Measurements from ENCODE around the gene ZNF99. TPM values are rescaled to one million over a fixed set of nuclear protein-coding genes. Genes with fewer than 3 reads are reported as not detected.

Gene ZNF99
- total and polyA plus RNA-seq, 2 of the 8 experiments (the other 6 are each of a cell fraction or from before 2014, with no cell fraction given): not detected

DNA sequence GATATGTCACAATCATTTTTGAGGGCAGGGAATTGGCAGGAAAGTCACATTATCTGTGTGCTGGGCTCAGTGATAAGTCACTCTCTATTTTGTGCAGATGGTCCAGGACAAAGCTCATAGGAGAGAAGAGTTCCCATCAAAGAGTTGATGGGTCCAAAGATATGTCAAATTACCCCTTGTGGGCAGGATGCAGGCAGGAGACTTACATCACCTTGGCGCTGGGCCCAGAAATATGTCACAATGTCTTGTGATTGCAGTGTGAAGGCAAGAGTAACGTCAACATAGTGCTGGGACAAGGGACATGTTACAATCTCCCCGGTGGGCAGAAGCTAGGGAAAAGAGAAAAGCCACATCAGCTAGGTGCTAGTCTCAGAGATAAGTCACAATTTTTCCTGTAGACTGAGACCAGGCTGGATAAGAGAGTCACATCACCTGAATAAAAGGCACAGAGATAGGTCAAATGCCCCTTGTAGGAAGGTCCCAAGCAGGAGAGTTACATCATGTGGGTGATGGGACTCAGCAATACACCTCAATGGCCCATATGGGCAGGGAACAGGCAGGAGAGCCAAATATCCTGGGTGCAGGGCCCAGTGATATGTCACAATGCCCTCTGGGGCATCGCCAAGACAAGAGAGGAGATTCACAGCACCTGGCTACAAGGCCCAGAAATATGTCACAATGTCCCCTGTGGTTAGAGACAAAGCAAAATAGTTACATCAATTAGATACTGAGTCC lies 47.9 kb downstream of the ZNF99 start:
- ChIA-PET CTCF (ENCODE audit: partially characterized antibody) (no interaction called here), POLR2A (ENCODE audit: partially characterized antibody) (no interaction called here)
- H3K23ac ChIP-seq (ENCODE audit: insufficient read length): no peak overlapping the region
- no peak overlapping the region for H3K27ac ChIP-seq (ENCODE audit: low read depth, low read length)
- 52% methylated on average over 4 of the region's 4 CpGs; no CpG with 5 or more reads in 1 of the 2 experiments for WGBS, 2 experiments (ENCODE audit: extremely low coverage in 1 of 2, insufficient coverage in 1 of 2, insufficient read length in 1 of 2, insufficient replicate concordance in 2 of 2, low coverage in 1 of 2, low lambda C conversion rate in 2 of 2, missing lambda C conversion rate in 1 of 2)
- FAIRE-seq (no peak), DNase-seq (ENCODE audit: low read depth in 1 of 2, low spot score in 2 of 2) (no peak)
- no peak overlapping the region for H4K5ac ChIP-seq (ENCODE audit: insufficient read length, low read depth, low read length)
- no peaks in the 10 kb centered on the region for H3K79me2 ChIP-seq (ENCODE audit: control insufficient read depth in 1 of 2, insufficient read depth in 2 of 2, low read length in 2 of 2)
- TF ChIP-seq SP1 (IDR thresholded peaks at IDR 0.05; ENCODE audit: low read depth, low read length) (no peak), RXRA (IDR thresholded peaks at IDR 0.05; ENCODE audit: insufficient read depth, low read depth, low read length) (no peak), BRCA1 (IDR thresholded peaks at IDR 0.05; ENCODE audit: low read depth, low read length) (no peak), TCF12 (IDR thresholded peaks at IDR 0.05; ENCODE audit: low read depth, low read length) (no peak), RNF2 (IDR thresholded peaks at IDR 0.05; ENCODE audit: borderline replicate concordance, low read depth, low read length, missing control alignments, poor library complexity, severe bottlenecking) (no peak), CBX8 (IDR thresholded peaks at IDR 0.05; ENCODE audit: borderline replicate concordance, low read depth, low read length) (no peak), SP4 (IDR thresholded peaks at IDR 0.05; ENCODE audit: low read length) (no peak), CREB1 (IDR thresholded peaks at IDR 0.05) (no peak), RBBP5 (IDR thresholded peaks at IDR 0.05; ENCODE audit: borderline replicate concordance, low read depth, low read length) (no peak), TAF1 (IDR thresholded peaks at IDR 0.05; ENCODE audit: low read depth, low read length) (no peak), KDM4A (IDR thresholded peaks at IDR 0.05; ENCODE audit: low read depth, low read length, severe bottlenecking) (no peak), NRF1 (IDR thresholded peaks at IDR 0.05; ENCODE audit: low read depth, low read length) (no peak)
- TF ChIP-seq, protein P1, sequence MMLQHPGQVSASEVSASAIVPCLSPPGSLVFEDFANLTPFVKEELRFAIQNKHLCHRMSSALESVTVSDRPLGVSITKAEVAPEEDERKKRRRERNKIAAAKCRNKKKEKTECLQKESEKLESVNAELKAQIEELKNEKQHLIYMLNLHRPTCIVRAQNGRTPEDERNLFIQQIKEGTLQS (IDR thresholded peaks at IDR 0.05; ENCODE audit: insufficient read depth, low read depth, low read length): no peak
- no peak overlapping the region for H2AK5ac ChIP-seq (ENCODE audit: low read depth, low read length)
- H3K9me3 ChIP-seq (ENCODE audit: insufficient read depth in 2 of 2, low read depth in 1 of 2, low read length in 1 of 2): peaks cover 76 to 94% of the 10 kb centered on the region in 2 experiments
- H3K4me2 ChIP-seq (ENCODE audit: insufficient read depth in 1 of 2, low read depth in 2 of 2, low read length in 2 of 2): no peak overlapping the region
- H3K79me1 ChIP-seq (ENCODE audit: low read depth, low read length): no peaks in the 10 kb centered on the region
- no peak overlapping the region for H2AFZ ChIP-seq (ENCODE audit: low read length)
- no peak overlapping the region for H3K4ac ChIP-seq (replicated peaks; ENCODE audit: insufficient read length, low read depth, low read length)
- no peaks in the 10 kb centered on the region for H3K4me1 ChIP-seq (replicated peaks in 1 of 4; ENCODE audit: control insufficient read depth in 3 of 4, insufficient read depth in 4 of 4, low read length in 3 of 4)
- no peak overlapping the region for H3K14ac ChIP-seq (ENCODE audit: insufficient read length)
- H2BK120ac ChIP-seq (replicated peaks; ENCODE audit: low read depth, low read length): no peak overlapping the region
- H3K56ac ChIP-seq (replicated peaks; ENCODE audit: insufficient read length, low read depth, low read length): no peak overlapping the region
- no peak overlapping the region for H2BK5ac ChIP-seq (ENCODE audit: low read depth, low read length)
- no peak overlapping the region for H2BK20ac ChIP-seq (ENCODE audit: low read length)
- H2BK12ac ChIP-seq (ENCODE audit: low read depth, low read length): no peak overlapping the region
- H3K23me2 ChIP-seq (ENCODE audit: low read depth, low read length): no peaks in the 10 kb centered on the region
- no peak overlapping the region for H3K4me3 ChIP-seq (ENCODE audit: extremely low read depth in 1 of 4, insufficient read depth in 2 of 4, low read depth in 3 of 4, low read length in 4 of 4)
- no peaks in the 10 kb centered on the region for H3K36me3 ChIP-seq (ENCODE audit: control insufficient read depth in 2 of 4, insufficient read depth in 4 of 4, low read length in 3 of 4)
- H4K20me1 ChIP-seq (replicated peaks in 1 of 2; ENCODE audit: control insufficient read depth in 1 of 2, insufficient read depth in 2 of 2, low read length in 2 of 2): no peaks in the 10 kb centered on the region
- H3K9ac ChIP-seq (replicated peaks in 1 of 4; ENCODE audit: extremely low read depth in 1 of 4, low read depth in 3 of 4, low read length in 3 of 4): no peak overlapping the region
- no peak overlapping the region for H2BK15ac ChIP-seq (ENCODE audit: low read length)
- H4K8ac ChIP-seq (ENCODE audit: extremely low read depth, insufficient read depth, low read length): no peak overlapping the region
- no peak overlapping the region for H4K91ac ChIP-seq (replicated peaks; ENCODE audit: insufficient read length, low read length)
- no peak overlapping the region for H3K18ac ChIP-seq (ENCODE audit: extremely low read depth, low read length)
- no peaks in the 10 kb centered on the region for H3K27me3 ChIP-seq (replicated peaks in 1 of 4; ENCODE audit: control insufficient read depth in 3 of 4, extremely low read depth in 1 of 4, insufficient read depth in 3 of 4, low read length in 3 of 4)

All from H1 (cell line).